Ammon's horn (tissue), 1 donor: ENCODE measurements around the gene NUP210L.

Source experiments
- DNase-seq: peaks from one replicate; pipeline ENCODE4 v3.0.0-alpha.2; 2016; ENCODE audit warnings: low spot score

Gene NUP210L

DNA sequence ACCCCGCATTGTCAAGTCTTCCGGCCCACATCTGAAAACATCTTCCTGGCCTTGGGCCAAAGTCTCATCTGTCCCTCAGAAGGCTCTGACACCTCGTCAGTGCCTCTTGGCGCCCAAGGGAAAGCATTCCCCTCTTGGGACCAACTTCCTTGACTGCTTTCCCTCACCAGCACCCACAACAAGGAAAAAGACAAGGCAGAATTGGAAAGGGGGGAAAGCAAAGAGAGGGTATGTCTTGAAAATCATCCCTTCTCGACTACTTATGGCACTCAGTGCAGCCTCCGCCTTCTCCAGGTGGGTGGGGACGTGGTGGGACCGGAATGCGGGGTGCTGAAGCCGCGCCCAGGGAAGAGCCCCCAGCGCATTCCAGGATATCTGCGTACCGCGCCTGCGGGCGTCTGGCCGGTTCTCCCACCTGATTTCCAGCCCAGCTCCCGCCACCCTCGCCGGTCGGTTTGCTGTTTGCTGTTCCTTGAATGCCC is 191.0 kb downstream of the NUP210L start:
- DNase-seq: no peak

- DNase-seq: peak; percentile 99
Observed at GRCh38 chr1:153963030-153963849, 191.6 kb downstream of the NUP210L start, which contains the start of gene SLC39A1. Gene SLC39A1, minus strand, starts transcription at chr1:153963537. Its CDS starts 822 bp downstream, at chr1:153962715.

DNA sequence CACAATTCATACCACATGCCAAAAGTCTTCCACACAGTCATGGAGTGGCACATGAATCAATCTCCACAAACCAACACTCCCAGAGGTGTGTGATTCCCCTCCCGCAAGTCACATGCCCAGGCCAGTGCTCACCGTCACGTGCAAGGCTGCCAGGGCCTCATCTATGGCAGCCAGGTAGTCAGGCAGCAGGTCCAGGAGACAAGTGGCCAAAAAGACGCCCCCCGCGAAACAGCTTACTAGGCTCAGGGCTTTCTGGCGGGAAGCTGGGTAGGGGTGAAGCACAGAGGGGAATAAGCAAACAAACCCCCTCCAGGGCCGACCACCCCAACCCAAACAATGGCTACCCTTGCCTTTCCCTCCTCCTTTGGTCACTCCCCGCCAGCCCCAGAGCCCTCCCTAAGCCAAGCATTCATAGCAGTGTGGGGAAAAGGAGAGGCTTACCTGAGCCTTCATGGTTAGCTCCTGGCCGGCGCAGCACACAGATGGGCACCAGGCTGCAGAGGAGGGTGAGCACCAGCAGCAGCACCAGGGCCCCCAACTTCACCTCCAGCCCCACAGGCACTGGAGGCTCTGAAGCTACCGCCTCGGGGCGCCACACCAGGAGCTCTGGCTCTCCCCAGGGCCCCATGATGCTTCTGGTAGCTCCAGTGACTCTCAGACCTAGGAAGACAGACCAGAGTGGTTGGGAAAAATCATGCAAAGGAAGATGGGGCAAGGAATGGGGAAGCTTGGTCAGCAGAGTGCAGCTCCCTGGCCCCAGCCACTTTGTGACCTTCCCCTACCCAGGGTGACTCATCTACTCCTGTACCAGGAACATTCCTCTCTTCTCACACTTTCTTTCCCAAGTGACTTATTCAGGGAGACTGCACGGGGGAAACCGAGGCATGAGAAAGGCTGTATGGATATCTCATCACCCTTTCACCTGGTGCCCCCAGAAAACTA is 192.5 kb downstream of the NUP210L start:
- DNase-seq: no peak

GRCh38 chr1:153961421-153961820 is 193.5 kb downstream of the NUP210L start:
- no peak for DNase-seq

- DNase-seq: no peak
Observed at GRCh38 chr1:153960206-153960605, 194.7 kb downstream of the NUP210L start.

GRCh38 chr1:153959454-153959853 is 195.4 kb downstream of the NUP210L start:
- no peak for DNase-seq

DNA sequence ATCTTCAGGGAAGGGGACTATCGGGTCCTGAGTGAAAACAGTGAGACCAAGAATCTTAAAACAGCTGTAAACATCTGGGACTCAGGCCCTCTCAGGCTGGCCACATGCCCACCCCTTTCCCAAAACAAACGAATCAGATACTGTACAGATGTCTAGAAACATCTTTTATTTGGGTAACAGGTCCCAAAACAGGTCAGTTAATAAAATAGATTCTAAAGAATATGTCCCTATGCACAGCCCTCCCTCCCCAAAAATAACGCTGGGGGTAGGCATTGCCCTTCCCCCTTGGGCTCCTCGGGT is 196.0 kb downstream of the NUP210L start:
- DNase-seq: no peak

DNA sequence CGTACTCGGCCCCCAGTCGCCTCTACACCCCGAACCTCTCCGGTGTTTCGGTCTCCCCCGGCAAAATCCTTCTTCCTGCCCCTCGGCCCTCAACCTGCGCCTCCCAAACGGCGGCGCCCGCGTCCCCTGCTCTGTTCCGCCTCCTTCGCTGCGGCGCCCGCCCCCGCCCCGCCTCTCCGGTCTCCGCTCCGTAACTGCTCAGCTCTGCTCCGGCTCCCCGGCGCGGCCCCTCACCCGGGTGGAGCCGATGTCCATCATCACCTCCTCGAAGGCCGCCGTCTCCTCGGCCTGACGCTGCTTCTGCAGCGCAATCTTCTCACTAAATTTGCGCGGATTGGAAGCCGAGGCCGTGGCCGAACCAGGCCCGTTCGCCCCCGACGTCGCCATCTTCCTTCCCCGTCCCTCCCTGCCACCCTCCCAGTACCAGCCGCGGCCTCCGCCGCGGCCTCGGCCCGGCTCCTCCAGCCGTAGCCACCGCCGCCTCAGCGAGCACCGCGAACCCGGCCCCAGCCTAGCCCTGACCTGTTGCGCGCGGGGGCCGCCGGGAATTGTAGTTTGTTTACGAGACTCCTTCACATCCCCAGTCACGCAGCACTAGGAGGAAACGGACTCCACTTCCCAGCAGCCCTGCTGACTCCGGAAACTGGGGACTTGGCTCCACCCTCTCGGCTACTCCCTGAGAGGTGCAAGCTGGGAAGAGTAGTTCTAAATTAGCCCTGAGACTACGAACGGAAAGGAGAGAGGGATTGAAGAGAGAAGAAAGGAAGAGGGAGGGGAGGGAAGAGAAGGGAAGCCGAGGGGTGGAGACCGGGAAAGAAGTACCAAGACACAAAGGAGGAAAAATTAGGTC is 196.5 kb downstream of the NUP210L start, which contains the start of gene CRTC2:
Gene CRTC2 (minus strand): TSS at position 502 of the 850 bp plus-strand sequence. CDS start 115 bp downstream, at position 387.
- peak; percentile 99 for DNase-seq

DNA sequence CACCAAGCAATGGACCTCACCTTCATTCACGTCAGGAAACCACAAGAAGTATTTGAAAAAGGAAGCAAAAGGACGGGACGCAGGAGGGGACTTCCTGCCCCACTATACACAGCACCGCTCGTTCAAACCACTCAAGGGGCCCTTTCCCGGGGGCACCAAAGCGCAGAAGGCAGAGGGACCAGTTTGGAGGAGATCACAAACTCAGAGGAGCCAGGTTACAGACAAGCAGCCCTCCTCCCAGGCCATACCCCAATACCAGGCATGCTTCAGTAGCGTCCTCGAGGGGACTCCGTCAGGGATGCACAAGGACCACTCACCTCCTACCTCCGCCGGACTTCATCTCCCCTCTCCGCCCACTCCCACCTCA is 197.1 kb downstream of the NUP210L start:
- DNase-seq: no peak

- no peak for DNase-seq
Observed at GRCh38 chr1:153956997-153957715, 197.7 kb downstream of the NUP210L start.

GRCh38 chr1:153954826-153955225 is 200.0 kb downstream of the NUP210L start:
- no peak for DNase-seq

DNA sequence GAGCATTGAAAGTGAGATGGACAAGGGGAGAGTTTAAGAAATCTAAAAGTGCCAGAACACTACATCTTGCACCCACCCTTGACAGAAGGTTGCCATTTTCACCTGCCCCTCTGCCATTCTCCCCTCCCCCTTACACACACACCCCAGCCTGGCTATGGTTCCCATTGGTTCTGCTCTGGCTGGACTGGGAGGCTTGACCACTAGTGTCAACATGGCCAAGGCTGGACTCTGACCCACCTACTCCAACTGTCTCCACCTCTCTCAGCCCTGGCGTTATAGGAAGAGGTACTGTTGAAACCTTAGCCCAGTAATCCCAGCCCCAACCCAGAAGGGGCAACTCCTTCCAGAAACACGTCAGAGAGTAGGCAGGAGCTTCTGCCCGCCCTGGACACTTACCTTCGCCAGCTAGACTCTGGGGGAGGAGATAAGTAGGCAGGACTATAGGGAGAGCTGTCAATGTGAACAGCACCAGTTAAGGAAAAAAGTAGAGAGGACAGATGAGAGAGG is 201.0 kb downstream of the NUP210L start:
- no peak for DNase-seq

DNA sequence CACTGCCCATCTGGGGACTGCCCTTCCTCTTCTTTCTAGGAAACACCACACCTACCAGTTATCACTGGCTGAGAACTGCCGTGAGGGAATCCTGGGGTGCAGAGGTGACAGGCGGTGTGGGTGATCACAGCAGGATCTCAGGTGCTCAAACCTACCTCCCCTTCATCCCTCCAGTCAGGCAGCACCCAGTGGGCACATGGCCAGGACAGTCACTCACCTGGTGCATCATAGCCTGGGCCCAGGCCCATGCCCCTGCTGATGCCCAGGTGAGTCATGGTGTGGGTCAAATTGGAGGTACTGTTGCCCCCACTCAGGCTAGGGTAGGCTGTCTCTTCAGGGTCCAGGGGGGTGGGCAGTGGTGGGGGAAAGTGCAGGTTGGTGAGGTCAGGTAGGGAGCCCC is 203.1 kb downstream of the NUP210L start:
- DNase-seq: no peak

DNA sequence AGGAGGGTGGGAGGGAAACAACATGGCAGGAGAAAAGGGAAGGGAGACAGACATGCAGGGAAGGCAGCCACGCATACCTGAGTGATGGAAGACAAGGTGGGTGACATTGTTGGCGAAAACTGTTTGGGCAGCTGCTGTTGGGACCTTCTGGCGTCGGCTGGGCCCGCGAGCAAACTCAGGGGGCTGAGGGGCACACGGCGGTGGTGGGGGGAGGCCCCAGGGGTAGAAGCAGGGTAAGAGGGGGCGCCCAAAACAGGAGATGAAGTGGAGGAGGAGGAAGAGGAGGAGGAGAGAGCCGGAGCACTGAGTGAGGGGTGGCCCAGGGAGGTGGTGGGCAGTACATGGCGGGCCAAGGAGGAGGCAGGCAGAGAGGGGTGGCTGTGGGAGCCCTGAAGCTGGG is 203.7 kb downstream of the NUP210L start:
- no peak for DNase-seq

DNA sequence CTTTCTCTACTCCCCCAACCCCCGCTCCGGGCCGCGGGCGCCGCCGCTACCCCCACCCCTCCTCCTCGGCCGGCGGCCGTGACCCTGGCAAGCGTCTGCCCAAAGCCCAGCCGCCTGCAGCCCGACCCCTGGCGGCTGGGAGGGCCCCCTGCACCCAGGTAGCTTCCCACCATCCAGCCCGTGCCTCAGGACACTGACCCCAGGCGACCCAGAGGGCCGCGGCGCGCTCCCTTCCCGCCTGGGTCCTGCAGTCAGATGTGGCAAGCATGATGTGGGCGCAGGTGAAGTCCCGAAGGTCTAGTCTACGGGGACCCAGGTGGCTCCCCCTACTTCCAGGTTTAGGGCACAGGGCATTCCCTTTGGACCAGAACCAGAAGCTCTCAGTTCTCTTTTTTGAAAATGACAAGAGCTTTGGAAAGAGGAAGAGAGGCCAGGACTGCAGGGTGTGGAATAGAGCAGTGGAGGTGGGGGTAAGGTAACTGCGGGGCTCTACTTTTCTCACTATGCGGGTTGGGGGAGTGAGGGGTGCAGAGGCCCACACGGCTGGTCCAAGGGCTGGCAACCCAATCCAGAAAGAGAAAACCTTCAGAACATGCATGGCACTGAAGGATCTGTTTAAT is 208.1 kb downstream of the NUP210L start, which contains the start of gene DENND4B:
Gene DENND4B (minus strand): TSS at position 97 of the 620 bp plus-strand sequence. CDS start 2,344 bp downstream, outside the sequence.
- peak; percentile 85 for DNase-seq

DNA sequence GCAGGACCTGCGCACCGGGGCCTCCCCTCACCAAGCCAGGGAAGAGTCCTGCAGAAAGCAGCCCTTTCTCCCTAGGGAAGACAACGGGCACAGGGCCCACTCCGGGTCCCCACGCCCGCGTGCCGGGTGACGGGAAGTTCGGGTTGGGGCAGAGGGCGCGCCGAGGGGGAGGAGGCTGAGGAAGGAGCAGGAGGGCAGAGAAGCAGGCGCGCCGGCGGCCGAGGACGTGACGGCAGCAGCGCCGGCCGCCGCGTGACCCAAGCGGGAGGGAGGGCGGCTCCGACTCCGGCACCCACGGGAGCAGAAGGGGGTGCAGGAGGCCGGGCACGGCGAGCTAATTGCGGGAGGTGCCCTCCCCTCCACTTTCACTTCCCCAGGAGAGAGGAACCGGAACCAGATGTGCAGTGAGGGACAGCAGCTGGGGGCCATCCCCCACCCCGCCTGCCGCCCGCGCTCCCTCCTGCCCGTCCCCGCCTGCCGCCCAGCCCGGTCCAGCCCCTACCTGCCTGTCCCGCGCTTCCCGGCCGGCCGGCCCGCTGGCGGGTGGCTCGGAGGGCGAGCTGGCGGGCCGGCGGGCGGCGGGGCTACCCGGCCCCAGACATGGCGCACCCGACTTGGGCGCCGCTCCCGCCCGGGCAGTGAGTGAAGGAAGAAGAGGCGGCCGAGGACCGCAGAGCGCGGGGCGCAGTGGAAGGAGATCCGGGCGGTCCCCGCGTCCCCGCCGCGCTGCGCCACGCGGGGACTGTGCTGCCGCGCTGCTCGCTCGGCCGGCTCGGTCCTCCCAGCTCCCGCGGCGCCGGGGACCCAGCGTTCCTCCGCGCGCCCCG is 208.9 kb downstream of the NUP210L start:
- DNase-seq: peak; percentile 90

DNA sequence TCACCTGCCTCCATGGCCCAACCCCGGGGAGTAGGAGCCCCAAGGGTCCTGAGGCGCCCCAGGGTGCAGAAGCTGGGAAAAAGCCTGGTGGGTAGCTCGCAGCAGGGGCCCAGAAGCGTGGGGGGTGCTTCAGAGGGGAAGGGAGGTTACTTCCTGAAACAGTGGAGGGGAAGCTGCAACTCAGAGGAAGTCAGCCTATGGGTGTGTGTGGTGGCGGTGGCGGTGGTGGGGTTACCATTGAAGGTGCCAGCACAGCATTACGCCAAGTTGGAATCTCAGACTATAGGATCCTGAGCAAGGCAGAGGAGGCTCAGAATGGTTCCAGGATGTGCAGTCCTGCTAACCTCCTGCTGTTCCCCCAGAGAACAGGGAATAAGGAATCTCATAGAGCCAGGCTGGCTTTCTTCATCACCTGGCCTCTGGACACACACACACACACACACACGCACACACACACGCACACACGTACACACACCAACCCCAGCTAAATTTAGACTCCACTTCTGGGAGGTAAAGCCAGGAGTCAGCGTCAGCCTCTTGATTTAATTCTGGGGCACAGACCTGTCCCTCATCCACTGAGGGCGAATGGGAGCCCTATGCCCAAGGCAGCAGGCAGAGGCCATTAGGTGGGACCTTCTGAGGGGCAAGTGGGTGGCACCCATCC is 209.6 kb downstream of the NUP210L start:
- DNase-seq: peak; percentile 62

DNA sequence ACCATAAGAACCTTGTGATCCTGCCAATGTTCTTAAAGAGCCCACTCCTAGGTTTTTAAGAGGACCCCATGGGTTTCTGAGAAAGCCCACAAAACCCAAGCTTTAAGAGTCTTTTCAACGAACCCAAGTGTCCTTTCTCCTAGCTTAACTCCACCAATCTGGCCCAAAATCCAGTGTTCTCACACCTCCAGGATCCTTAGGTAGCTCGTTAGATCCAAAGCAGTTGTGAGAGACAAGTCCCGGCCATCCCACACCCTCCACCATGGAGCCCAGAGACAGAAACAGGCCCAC is 210.1 kb downstream of the NUP210L start:
- DNase-seq: no peak
